Neuron (in vitro differentiated cells): Measurements from ENCODE around the gene LRRTM3.

Source experiments
- H2AFZ ChIP-seq: one replicate; pipeline ENCODE4 v1.6.1; 2013; ENCODE audit warnings: low read depth, mild to moderate bottlenecking, inconsistent platforms, low read length, moderate library complexity
- H3K27me3 ChIP-seq: one replicate; pipeline ENCODE4 v1.6.1; 2013; ENCODE audit warnings: low read length; ENCODE audit not compliant: insufficient read depth
- H3K36me3 ChIP-seq: one replicate; pipeline ENCODE4 v1.6.1; 2013; ENCODE audit warnings: low read length; ENCODE audit not compliant: insufficient read depth
- H3K4me1 ChIP-seq: one replicate; pipeline ENCODE4 v1.6.1; 2013; ENCODE audit warnings: low read length; ENCODE audit not compliant: insufficient read depth
- H3K4me3 ChIP-seq: 2 replicates; pipeline ENCODE4 v1.5.1; 2013; ENCODE audit warnings: mild to moderate bottlenecking, low read length, moderate library complexity
- H3K9me3 ChIP-seq: one replicate; pipeline ENCODE4 v1.6.1; 2013; ENCODE audit warnings: low read length

The LRRTM3 gene

DNA sequence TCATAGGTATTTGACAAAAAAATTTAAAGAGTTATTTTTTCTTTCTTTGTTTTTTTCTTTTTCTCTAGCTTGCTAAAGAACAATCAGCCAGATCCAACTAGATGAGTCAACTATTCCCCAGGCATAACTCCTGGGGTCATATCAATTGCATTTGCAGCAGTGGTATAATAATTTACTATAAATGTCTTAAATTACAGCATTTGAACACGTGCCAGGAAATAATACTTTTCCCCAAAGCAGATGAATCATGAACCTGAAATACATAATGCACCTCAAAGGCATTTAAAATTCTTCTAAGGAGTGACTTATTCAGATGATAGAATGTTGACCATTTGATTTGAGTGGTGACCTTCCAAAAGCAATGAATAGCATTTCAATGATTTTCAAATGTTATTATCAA, 190.1 kb downstream of the LRRTM3 start:
- Histone ChIP-seq H3K4me3 (no peak overlapping the region), H2AFZ (no peak overlapping the region), H3K36me3 (no peaks in the 10 kb centered on the region), H3K27me3 (no peaks in the 10 kb centered on the region), H3K4me1 (no peaks in the 10 kb centered on the region), H3K9me3 (no peaks in the 10 kb centered on the region)

DNA sequence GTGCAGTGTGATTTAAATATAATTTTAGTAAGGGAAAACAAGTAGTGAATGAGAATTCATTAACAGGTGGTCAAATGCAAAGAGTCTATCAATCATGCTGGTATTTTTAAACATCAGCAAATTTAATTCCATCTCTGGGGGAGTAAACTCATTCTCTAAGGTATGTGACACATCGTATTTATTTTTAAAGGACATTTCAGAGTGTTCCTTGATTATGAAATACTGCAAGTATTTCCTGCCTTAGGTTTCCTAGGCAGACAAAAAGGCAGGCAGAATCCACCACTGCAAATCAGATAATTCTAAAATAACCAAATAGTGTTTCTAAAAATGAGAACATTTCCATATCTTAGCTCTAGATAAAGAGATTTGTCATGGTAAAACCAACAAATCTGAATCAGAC, 193.8 kb downstream of the LRRTM3 start:
- H3K36me3 ChIP-seq: no peaks in the 10 kb centered on the region
- H3K9me3 ChIP-seq: no peaks in the 10 kb centered on the region
- no peak overlapping the region for H3K4me3 ChIP-seq
- H3K27me3 ChIP-seq: no peaks in the 10 kb centered on the region
- H3K4me1 ChIP-seq: peaks cover 2% of the 10 kb centered on the region
- no peak overlapping the region for H2AFZ ChIP-seq

GRCh38 chr10:67127441-67127840, 201.6 kb downstream of the LRRTM3 start:
- Histone ChIP-seq H3K4me3 (no peak overlapping the region), H3K36me3 (no peaks in the 10 kb centered on the region), H3K4me1 (peaks cover 2% of the 10 kb centered on the region), H3K27me3 (no peaks in the 10 kb centered on the region), H2AFZ (no peak overlapping the region), H3K9me3 (no peaks in the 10 kb centered on the region)

DNA sequence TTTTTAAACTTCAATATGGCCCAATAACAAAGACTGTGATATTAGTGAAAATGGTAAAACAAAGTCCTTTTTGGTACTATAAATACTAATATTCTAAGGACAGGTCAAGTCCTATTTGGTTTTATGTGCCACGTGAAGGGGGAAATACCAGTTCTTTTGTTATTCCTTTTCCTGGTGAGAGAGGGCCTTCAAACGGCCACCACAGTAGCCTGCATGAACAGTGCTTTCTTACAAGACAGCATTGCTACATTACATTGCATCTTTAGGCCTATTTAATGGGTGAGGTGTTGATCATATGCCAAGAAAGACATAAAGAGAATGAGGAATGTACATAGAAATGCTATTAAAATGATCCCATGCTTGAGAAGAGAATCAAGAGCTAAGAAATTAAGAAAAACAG, 214.8 kb downstream of the LRRTM3 start:
- Histone ChIP-seq H3K36me3 (no peaks in the 10 kb centered on the region), H3K27me3 (no peaks in the 10 kb centered on the region), H2AFZ (no peak overlapping the region), H3K4me1 (no peaks in the 10 kb centered on the region), H3K9me3 (no peaks in the 10 kb centered on the region), H3K4me3 (no peak overlapping the region)

DNA sequence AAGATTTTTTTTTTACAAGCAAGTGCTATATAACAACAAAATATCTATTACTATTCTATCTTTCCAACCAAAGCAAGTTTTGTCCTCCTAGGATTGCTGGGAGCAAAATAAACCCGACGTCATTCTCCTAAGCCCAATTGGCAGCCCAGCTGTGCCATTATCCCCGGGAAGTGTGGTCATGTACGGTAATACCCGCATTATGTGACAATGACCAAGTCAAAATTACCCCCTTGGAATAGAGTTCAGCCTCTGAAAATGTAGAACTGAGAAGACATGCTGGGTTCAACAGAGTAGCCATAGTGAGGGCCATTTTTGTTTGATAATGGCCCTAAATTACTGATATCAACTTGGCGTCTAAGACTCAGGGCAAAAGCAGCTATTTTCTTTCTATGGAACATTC, 215.5 kb downstream of the LRRTM3 start:
- Histone ChIP-seq H2AFZ (no peak overlapping the region), H3K27me3 (no peaks in the 10 kb centered on the region), H3K9me3 (no peaks in the 10 kb centered on the region), H3K36me3 (no peaks in the 10 kb centered on the region), H3K4me3 (no peak overlapping the region), H3K4me1 (no peaks in the 10 kb centered on the region)

- H3K4me1 ChIP-seq: no peaks in the 10 kb centered on the region
- H3K9me3 ChIP-seq: no peaks in the 10 kb centered on the region
- peak overlapping the region; percentile 26 for H2AFZ ChIP-seq
- no peaks in the 10 kb centered on the region for H3K27me3 ChIP-seq
- H3K4me3 ChIP-seq: no peak overlapping the region
- no peaks in the 10 kb centered on the region for H3K36me3 ChIP-seq
Measured at GRCh38 chr10:67144530-67144929, 218.7 kb downstream of the LRRTM3 start.
